ENCODE results near the gene TENM4.

Gene TENM4

GRCh38 chr11:79269611-79270307 lies 171.1 kb downstream of the TENM4 start:
- H3K4me3 ChIP-seq: no peak overlapping the region
- TF ChIP-seq FOXP2 (optimal IDR thresholded peaks at IDR 0.05; ENCODE audit: control extremely low read depth, extremely low read length, insufficient read depth) (no peak), EZH2 (IDR thresholded peaks at IDR 0.05) (no peak), POLR2AphosphoS5 (IDR thresholded peaks at IDR 0.05; ENCODE audit: borderline replicate concordance, low read depth, low read length) (no peak)
- H3K9me3 ChIP-seq (ENCODE audit: low read depth, low read length): no peaks in the 10 kb centered on the region
- H3K9ac ChIP-seq (ENCODE audit: insufficient read length): no peak overlapping the region
- DNase-seq (ENCODE audit: low read depth, low spot score): no peak
- H3K27ac ChIP-seq: no peak overlapping the region
- no peaks in the 10 kb centered on the region for H3K36me3 ChIP-seq (ENCODE audit: insufficient read depth, low read length)

GRCh38 chr11:79266396-79266795 lies 174.4 kb downstream of the TENM4 start:
- Histone ChIP-seq H3K9me3 (ENCODE audit: low read depth, low read length) (no peaks in the 10 kb centered on the region), H3K9ac (ENCODE audit: insufficient read length) (no peak overlapping the region), H3K36me3 (ENCODE audit: insufficient read depth, low read length) (no peaks in the 10 kb centered on the region), H3K27ac (no peak overlapping the region), H3K4me3 (no peak overlapping the region)
- no peak for DNase-seq (ENCODE audit: low read depth, low spot score)
- TF ChIP-seq EZH2 (IDR thresholded peaks at IDR 0.05): no peak

- H3K27ac ChIP-seq: no peak overlapping the region
- no peaks in the 10 kb centered on the region for H3K36me3 ChIP-seq (ENCODE audit: insufficient read depth, low read length)
- DNase-seq (ENCODE audit: low read depth, low spot score): no peak
- H3K4me3 ChIP-seq: no peak overlapping the region
- H3K9ac ChIP-seq (ENCODE audit: insufficient read length): no peak overlapping the region
- TF ChIP-seq FOXP2 (optimal IDR thresholded peaks at IDR 0.05; ENCODE audit: control extremely low read depth, extremely low read length, insufficient read depth) (no peak), POLR2AphosphoS5 (IDR thresholded peaks at IDR 0.05; ENCODE audit: borderline replicate concordance, low read depth, low read length) (no peak), EZH2 (IDR thresholded peaks at IDR 0.05) (no peak)
- H3K9me3 ChIP-seq (ENCODE audit: low read depth, low read length): no peaks in the 10 kb centered on the region
Observed at GRCh38 chr11:79265756-79266322, 175.0 kb downstream of the TENM4 start.

GRCh38 chr11:79264284-79264683 lies 176.5 kb downstream of the TENM4 start:
- no peaks in the 10 kb centered on the region for H3K9me3 ChIP-seq (ENCODE audit: low read depth, low read length)
- no peaks in the 10 kb centered on the region for H3K36me3 ChIP-seq (ENCODE audit: insufficient read depth, low read length)
- no peak overlapping the region for H3K27ac ChIP-seq
- no peak overlapping the region for H3K4me3 ChIP-seq
- no peak for TF ChIP-seq EZH2 (IDR thresholded peaks at IDR 0.05)
- no peak for TF ChIP-seq FOXP2 (optimal IDR thresholded peaks at IDR 0.05; ENCODE audit: control extremely low read depth, extremely low read length, insufficient read depth)
- TF ChIP-seq POLR2AphosphoS5 (IDR thresholded peaks at IDR 0.05; ENCODE audit: borderline replicate concordance, low read depth, low read length): no peak
- no peak overlapping the region for H3K9ac ChIP-seq (ENCODE audit: insufficient read length)
- no peak for DNase-seq (ENCODE audit: low read depth, low spot score)

GRCh38 chr11:79263001-79263400 lies 177.8 kb downstream of the TENM4 start:
- TF ChIP-seq EZH2 (IDR thresholded peaks at IDR 0.05) (no peak), FOXP2 (optimal IDR thresholded peaks at IDR 0.05; ENCODE audit: control extremely low read depth, extremely low read length, insufficient read depth) (no peak), POLR2AphosphoS5 (IDR thresholded peaks at IDR 0.05; ENCODE audit: borderline replicate concordance, low read depth, low read length) (no peak)
- H3K9me3 ChIP-seq (ENCODE audit: low read depth, low read length): no peaks in the 10 kb centered on the region
- DNase-seq (ENCODE audit: low read depth, low spot score): no peak
- H3K36me3 ChIP-seq (ENCODE audit: insufficient read depth, low read length): no peaks in the 10 kb centered on the region
- H3K27ac ChIP-seq: no peak overlapping the region
- no peak overlapping the region for H3K4me3 ChIP-seq
- H3K9ac ChIP-seq (ENCODE audit: insufficient read length): no peak overlapping the region

GRCh38 chr11:79262221-79262620 lies 178.6 kb downstream of the TENM4 start:
- no peak for DNase-seq (ENCODE audit: low read depth, low spot score)
- Histone ChIP-seq H3K4me3 (no peak overlapping the region), H3K9ac (ENCODE audit: insufficient read length) (no peak overlapping the region), H3K27ac (no peak overlapping the region), H3K9me3 (ENCODE audit: low read depth, low read length) (no peaks in the 10 kb centered on the region), H3K36me3 (ENCODE audit: insufficient read depth, low read length) (no peaks in the 10 kb centered on the region)
- no peak for TF ChIP-seq POLR2AphosphoS5 (IDR thresholded peaks at IDR 0.05; ENCODE audit: borderline replicate concordance, low read depth, low read length)
- TF ChIP-seq EZH2 (IDR thresholded peaks at IDR 0.05): no peak
- no peak for TF ChIP-seq FOXP2 (optimal IDR thresholded peaks at IDR 0.05; ENCODE audit: control extremely low read depth, extremely low read length, insufficient read depth)

GRCh38 chr11:79261684-79262083 lies 179.1 kb downstream of the TENM4 start:
- Histone ChIP-seq H3K36me3 (ENCODE audit: insufficient read depth, low read length) (no peaks in the 10 kb centered on the region), H3K9me3 (ENCODE audit: low read depth, low read length) (no peaks in the 10 kb centered on the region), H3K27ac (no peak overlapping the region), H3K4me3 (no peak overlapping the region), H3K9ac (ENCODE audit: insufficient read length) (no peak overlapping the region)
- DNase-seq (ENCODE audit: low read depth, low spot score): no peak
- TF ChIP-seq POLR2AphosphoS5 (IDR thresholded peaks at IDR 0.05; ENCODE audit: borderline replicate concordance, low read depth, low read length): no peak
- TF ChIP-seq FOXP2 (optimal IDR thresholded peaks at IDR 0.05; ENCODE audit: control extremely low read depth, extremely low read length, insufficient read depth): no peak
- TF ChIP-seq EZH2 (IDR thresholded peaks at IDR 0.05): no peak

- no peak for DNase-seq (ENCODE audit: low read depth, low spot score)
- TF ChIP-seq EZH2 (IDR thresholded peaks at IDR 0.05): no peak
- TF ChIP-seq POLR2AphosphoS5 (IDR thresholded peaks at IDR 0.05; ENCODE audit: borderline replicate concordance, low read depth, low read length): no peak
- no peak for TF ChIP-seq FOXP2 (optimal IDR thresholded peaks at IDR 0.05; ENCODE audit: control extremely low read depth, extremely low read length, insufficient read depth)
- Histone ChIP-seq H3K9me3 (ENCODE audit: low read depth, low read length) (no peaks in the 10 kb centered on the region), H3K27ac (no peak overlapping the region), H3K9ac (ENCODE audit: insufficient read length) (no peak overlapping the region), H3K4me3 (no peak overlapping the region), H3K36me3 (ENCODE audit: insufficient read depth, low read length) (no peaks in the 10 kb centered on the region)
Observed at GRCh38 chr11:79259800-79260199, 181.0 kb downstream of the TENM4 start.

GRCh38 chr11:79258576-79258975 lies 182.3 kb downstream of the TENM4 start:
- no peak for DNase-seq (ENCODE audit: low read depth, low spot score)
- Histone ChIP-seq H3K27ac (no peak overlapping the region), H3K36me3 (ENCODE audit: insufficient read depth, low read length) (no peaks in the 10 kb centered on the region), H3K9me3 (ENCODE audit: low read depth, low read length) (no peaks in the 10 kb centered on the region), H3K9ac (ENCODE audit: insufficient read length) (no peak overlapping the region), H3K4me3 (no peak overlapping the region)
- no peak for TF ChIP-seq POLR2AphosphoS5 (IDR thresholded peaks at IDR 0.05; ENCODE audit: borderline replicate concordance, low read depth, low read length)
- no peak for TF ChIP-seq EZH2 (IDR thresholded peaks at IDR 0.05)
- no peak for TF ChIP-seq FOXP2 (optimal IDR thresholded peaks at IDR 0.05; ENCODE audit: control extremely low read depth, extremely low read length, insufficient read depth)
